UCSD-AML1 (cell line): ENCODE results near the gene EGR1.
"Not testable (repeated sequence)": the region's sequence is repeated elsewhere in the genome, so short reads cannot be mapped to it uniquely, and the experiment has no call there.

Source experiments
- DNase-seq: peaks from one replicate; lab custom pipeline; 2025; ENCODE audit not compliant: unreplicated experiment; lab: John Stamatoyannopoulos, UW

The EGR1 gene

GRCh38 chr5:138468966-138469539 is 3.8 kb downstream of the EGR1 start:
- DNase-seq, result no peak

DNA sequence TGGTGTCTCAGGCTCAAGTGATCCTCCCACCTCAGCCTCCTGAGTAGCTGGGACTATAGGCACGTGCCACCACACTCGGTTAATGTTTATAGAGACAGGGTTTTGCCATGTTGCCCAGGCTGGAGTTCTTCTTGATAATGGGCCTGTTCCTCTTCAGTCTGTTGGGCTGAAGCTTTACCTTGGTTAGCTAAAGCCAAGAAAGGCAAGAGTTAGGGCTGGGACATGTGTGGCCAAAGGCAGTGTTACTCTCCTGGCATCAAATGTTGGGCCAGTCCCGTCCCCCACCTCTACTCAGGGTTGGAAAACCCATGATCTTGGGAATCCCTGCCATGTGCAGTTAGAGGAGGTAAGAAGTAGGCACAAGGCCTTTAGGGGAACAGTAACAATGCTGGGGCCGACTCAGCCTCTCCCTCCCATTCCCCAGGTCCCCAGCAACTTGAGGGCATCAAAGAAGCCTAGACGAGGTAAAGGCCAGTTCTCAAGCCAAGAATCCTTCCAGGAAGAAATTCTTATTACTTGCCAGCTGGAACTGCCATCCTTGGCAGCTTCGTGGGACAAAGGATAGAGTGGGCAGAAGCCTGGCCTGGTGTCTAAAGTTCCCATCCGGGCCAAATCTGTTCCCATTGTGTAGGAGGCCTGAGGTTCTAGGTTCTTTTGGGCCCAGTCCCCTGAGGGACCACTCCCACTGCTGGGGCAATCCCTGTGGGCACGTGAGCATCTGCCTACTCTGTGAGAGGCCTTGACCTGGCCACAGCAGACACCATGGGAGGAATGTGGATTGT is 4.5 kb downstream of the EGR1 start:
- DNase-seq, result no peak

DNA sequence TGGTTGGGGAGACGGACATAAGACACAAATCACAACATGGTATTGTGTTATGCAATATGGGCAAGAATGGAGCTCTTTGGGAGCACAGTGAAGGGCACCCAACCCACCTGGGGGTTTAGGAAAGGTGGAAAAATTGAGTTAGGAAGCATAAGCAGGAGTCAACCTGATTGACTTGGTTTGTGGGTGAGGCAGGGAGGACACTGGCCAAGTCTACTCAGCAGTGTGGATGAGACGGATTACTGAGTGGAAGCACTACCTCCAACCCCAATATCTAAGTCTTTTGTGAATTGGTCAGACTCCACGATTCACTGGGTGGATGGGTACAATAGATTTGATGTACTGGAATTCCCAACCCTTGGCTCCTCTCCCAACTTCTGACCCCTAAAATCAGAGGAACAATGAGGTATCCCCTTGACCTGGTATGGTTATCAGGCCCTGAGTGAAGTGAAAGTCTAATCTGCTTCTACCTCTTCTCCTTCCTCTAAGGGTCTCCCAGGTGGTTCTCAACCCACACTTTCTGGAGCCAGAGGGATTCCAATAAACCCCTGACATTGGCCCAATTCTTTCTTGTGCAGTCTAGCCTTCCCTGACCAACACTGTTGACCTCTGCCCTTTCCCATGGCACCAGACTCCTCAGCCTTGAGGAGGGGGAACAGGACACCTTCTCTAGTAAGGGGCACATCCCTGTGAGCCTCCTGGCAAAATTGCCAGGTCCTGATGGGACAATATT is 5.2 kb downstream of the EGR1 start:
- no peak for DNase-seq

- DNase-seq, result no peak
Observed at GRCh38 chr5:138471052-138471361, 5.7 kb downstream of the EGR1 start.

GRCh38 chr5:138472353-138472752 is 7.1 kb downstream of the EGR1 start:
- no peak for DNase-seq

DNA sequence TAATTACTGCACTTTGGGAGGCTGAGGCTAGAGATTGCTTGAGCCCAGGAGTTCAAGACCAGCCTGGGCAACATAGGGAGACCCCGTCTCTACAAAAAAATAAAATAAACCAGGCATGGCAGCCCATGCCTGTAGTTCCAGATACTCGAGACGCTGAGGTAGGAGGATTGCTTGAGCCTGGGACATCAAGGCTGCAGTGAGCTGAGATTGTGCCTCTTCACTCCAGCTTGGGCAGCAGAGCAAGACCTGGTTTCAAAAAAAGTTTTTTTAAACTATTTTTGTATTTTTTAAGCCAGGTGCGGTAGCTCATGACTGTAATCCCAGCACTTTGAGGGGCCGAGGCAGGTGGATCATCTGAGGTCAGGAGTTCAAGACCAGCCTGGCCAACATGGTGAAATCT is 7.9 kb downstream of the EGR1 start:
- not testable (repeated sequence) for DNase-seq

DNA sequence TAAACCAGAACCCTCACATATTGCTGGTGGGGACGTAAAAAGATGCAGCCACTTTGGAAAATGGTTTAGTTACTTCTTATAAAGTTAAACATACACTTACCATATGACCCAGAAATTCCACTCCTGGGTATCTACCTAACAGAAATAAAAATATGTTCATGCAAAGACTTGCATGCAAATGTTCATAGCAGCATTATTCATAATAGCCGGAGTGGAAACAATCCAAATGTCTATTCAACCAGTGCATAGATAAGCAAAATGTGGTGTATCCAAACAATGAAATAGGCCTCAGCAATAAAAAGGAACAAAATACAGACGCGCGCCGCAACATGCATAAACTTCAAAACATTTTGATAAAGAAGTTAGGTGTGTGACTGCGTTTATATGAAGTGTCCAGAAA is 11.6 kb downstream of the EGR1 start:
- DNase-seq, result no peak

GRCh38 chr5:138482638-138483037 is 17.4 kb downstream of the EGR1 start:
- no peak for DNase-seq

- DNase-seq, result no peak
Observed at GRCh38 chr5:138488481-138488945, 23.2 kb downstream of the EGR1 start.

DNA sequence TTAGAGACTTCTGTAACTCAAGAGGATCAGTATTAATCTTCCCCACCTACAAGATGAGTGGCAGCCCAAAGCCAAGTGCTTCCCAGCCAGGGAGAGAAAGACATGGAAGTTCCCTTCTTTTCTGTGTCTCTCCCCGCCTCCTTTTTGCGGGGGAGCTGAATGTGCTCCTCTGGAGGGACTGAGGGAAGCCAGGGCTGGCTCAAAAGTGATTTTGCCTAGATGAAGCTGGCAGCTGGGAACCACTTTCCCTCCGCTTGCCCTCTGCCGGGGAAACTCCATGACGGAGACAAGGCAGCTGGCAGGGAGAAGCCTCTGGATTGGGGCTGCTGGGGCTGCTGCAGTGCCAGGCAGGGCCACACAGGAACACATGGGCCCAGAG is 24.4 kb downstream of the EGR1 start:
- no peak for DNase-seq

DNA sequence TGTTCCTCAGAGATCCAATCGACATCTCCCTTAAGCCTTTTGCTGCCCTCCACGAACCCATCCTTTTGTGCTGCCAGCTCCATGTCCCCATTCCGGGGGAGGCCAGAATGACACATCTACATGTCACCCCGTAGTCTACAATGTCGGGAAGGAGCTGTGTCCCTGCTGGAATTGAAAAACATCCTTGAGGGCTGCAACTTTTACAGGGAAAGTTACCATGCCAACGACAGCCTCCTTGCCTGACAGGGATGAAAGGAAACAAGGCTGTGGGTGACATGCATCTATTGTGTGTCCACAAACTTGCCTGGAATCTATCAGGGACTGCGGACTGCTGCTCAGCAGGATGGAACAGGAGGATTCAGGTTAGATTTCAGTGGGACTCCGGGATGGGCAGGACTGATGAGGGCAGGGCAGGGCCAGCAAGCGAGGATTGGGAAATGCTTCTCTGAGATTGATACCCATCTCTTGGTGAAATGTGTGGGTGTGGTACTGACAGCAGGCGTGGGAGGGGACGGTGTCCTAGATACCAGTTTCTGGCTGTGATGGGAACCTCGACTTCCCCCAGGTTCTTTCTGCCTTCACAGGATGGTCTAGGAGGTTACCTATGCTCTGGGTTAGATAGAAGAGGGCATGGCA is 25.5 kb downstream of the EGR1 start:
- DNase-seq, result no peak

- no peak for DNase-seq
Observed at GRCh38 chr5:138491284-138491648, 26.0 kb downstream of the EGR1 start.

DNA sequence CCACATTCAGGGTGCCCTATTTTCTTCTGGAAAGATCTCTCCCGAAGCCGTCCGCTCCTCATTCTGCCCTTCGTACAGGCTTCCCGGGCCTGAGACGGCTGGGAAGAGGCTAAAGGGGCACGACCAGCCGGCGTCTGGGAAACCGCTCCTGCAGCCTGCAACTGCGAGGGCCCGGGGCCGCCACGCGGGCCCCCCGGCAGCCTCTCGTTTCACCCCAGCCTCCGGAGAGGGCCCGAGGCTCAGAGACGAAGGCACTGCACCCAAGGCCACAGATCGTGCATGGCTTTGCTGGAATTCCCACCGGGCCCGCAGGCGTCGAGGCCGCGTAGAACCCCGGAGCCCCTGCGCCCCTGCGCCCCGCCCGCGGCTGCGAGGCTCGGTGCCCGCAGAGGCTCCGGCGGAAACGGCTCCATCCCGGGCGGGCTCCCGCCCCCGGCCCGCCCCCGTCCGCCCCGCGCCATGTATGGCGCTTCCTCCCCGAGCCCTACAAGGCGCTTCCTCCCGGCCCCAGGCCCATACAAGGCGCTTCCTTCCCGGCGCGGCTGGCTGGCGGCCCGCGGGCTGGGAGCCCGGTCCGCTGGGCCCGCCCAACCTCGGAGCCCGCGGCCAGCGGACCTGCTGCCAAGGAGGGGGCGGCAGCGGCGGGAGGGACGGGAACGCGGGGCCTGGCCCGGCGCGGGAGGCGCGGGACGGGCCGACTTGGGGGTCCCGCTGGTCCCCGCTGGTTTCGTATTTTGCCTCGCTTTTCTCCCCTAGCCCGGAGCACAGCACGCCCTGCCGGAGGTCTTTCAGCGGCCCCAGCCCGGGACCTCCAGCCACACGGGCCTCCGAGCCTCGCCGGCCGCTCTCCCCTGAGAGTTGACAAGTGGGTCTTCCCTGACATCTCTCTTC is 26.6 kb downstream of the EGR1 start:
- peak; percentile 86 for DNase-seq

DNA sequence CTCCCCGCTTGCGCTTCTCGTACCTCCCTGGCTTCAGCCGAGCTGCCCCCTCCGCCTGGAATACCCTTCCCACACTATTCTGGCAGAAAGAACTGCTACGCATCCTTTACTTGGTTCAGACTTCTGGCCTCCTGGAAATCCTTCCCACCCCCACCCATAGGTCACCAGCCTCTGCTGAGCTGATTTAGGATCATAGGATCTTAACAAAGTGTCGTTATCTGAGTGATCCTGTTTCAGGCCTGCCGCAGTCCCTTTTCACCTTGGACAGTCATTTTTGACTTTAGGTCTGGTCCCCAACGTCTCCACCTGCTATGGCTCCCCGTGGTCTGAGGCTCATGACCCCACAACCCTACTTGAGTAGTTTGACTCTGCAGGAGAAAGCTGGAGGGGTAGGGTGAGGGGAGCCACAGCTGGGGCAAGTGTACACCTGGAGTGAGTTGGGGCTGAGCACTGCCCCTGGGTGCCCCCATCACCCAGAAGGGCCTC is 27.3 kb downstream of the EGR1 start:
- DNase-seq, result no peak

DNA sequence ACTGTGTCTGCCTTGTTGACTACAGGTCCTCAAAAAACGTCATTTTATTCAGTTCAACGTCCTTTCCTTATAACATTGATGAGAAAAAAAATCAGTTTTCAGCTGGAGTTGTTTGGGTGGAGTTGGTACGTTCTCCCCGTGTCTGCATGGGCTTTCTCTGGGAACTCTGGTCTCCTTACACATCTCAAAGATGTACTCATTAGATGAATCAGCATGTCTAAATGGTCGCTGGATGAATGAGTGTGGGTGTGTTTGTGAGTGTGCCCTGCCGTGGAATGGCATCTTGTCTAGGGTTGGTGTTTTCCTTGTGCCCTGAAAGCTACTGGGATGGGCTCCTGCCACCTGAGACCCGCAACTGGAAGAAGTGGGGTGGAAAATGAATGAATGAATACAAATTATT is 30.1 kb downstream of the EGR1 start:
- no peak for DNase-seq

DNA sequence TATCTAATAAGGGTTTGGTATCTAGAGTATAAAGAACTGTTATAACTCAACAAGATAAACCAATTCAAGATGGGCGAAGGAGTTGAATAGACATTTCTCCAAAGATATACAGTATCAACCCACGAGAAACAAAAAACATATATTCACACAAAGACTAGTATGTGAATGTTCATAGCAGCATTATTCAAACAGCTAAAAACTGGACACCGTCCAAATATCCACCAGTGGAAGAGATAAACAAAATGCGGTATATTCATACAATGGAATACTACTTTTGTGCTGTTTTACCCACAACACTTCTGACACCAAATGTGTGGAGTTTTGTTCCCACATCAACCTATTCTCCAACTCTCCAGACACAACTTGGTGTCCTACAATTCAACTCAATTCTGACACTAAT is 33.1 kb downstream of the EGR1 start:
- DNase-seq, result no peak

DNA sequence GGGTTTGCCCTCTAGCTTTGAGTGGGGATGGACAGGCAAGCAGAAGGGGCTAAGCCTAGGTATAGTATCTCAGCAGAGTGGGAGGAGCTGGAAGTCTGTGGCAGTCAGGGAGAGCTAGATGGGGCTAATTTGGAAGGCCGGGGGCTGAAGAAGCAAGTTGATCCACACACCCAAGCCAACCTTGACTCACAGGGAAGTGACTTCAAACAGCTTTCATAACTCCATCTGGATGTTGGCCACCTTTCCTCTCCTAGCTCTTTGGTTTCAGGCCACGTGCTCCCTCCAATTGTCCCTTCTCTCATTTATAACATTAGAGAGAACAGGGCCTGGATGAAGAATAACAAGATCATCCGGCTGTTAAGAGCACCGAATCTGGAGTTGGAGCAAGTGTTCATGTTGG is 36.8 kb downstream of the EGR1 start:
- DNase-seq, result no peak

- no peak for DNase-seq
Observed at GRCh38 chr5:138502521-138502920, 37.2 kb downstream of the EGR1 start.

- DNase-seq, result no peak
Observed at GRCh38 chr5:138503487-138504270, 38.4 kb downstream of the EGR1 start.

GRCh38 chr5:138504799-138505198 is 39.5 kb downstream of the EGR1 start:
- no peak for DNase-seq
